HEK293 (cell line): ENCODE data around the gene WNT4.

Source experiments
- BCL11A ChIP-seq: fragments of 450-650 bp; formaldehyde crosslinking; IDR thresholded peaks from 2 replicates; pipeline ENCODE4 v1.5.1; 2016; ENCODE audit warnings: low read depth, missing biosample characterization, missing genetic modification characterization
- ZFP41 ChIP-seq: fragments of 450-650 bp; formaldehyde crosslinking; IDR thresholded peaks from 2 replicates; pipeline ENCODE4 v1.5.1; 2016; ENCODE audit warnings: missing biosample characterization, missing genetic modification characterization, borderline replicate concordance
- ZNF114 ChIP-seq: fragments of 450-650 bp; formaldehyde crosslinking; IDR thresholded peaks from 2 replicates; pipeline ENCODE4 v1.5.0; 2017; ENCODE audit warnings: missing biosample characterization, missing genetic modification characterization
- ZNF175 ChIP-seq: fragments of 450-650 bp; formaldehyde crosslinking; IDR thresholded peaks from 2 replicates; pipeline ENCODE4 v1.5.1; 2016; ENCODE audit warnings: missing biosample characterization, missing genetic modification characterization
- ZNF202 ChIP-seq: fragments of 450-650 bp; formaldehyde crosslinking; IDR thresholded peaks from 2 replicates; pipeline ENCODE4 v1.5.1; 2016; ENCODE audit warnings: missing biosample characterization, missing genetic modification characterization, borderline replicate concordance
- ZNF221 ChIP-seq: fragments of 450-650 bp; formaldehyde crosslinking; IDR thresholded peaks from 2 replicates; pipeline ENCODE4 v1.5.1; 2017; ENCODE audit warnings: missing biosample characterization, missing genetic modification characterization, borderline replicate concordance
- ZNF248 ChIP-seq: fragments of 450-650 bp; formaldehyde crosslinking; IDR thresholded peaks from 2 replicates; pipeline ENCODE4 v1.5.1; 2017; ENCODE audit warnings: missing biosample characterization, missing genetic modification characterization
- ZNF350 ChIP-seq: fragments of 450-650 bp; formaldehyde crosslinking; IDR thresholded peaks from 2 replicates; pipeline ENCODE4 v1.5.0; 2017; ENCODE audit warnings: missing biosample characterization, mild to moderate bottlenecking, missing genetic modification characterization
- ZNF433 ChIP-seq: fragments of 450-650 bp; formaldehyde crosslinking; IDR thresholded peaks from 2 replicates; pipeline ENCODE4 v1.5.1; 2016; ENCODE audit warnings: missing biosample characterization, missing genetic modification characterization, low read depth
- ZNF530 ChIP-seq: fragments of 450-650 bp; formaldehyde crosslinking; IDR thresholded peaks from 2 replicates; pipeline ENCODE4 v1.5.1; 2016; ENCODE audit warnings: low read depth, missing biosample characterization, missing genetic modification characterization
- TF ChIP-seq, protein P1 (sequence below): fragments of 450-650 bp; formaldehyde crosslinking; IDR thresholded peaks from 2 replicates; pipeline ENCODE4 v1.5.1; 2016; ENCODE audit warnings: missing biosample characterization, missing genetic modification characterization
- TF ChIP-seq, protein P2 (sequence below): fragments of 450-650 bp; formaldehyde crosslinking; IDR thresholded peaks from 2 replicates; pipeline ENCODE4 v1.5.1; 2016; ENCODE audit warnings: missing biosample characterization, missing genetic modification characterization, borderline replicate concordance
- TF ChIP-seq, protein P3 (sequence below): fragments of 450-650 bp; formaldehyde crosslinking; IDR thresholded peaks from 2 replicates; pipeline ENCODE4 v1.5.1; 2016; ENCODE audit warnings: missing biosample characterization, missing genetic modification characterization, low read depth
- TF ChIP-seq, protein P4 (sequence below): fragments of 450-650 bp; formaldehyde crosslinking; IDR thresholded peaks from 2 replicates; pipeline ENCODE4 v1.5.1; 2016; ENCODE audit warnings: missing biosample characterization, missing genetic modification characterization

DNA sequence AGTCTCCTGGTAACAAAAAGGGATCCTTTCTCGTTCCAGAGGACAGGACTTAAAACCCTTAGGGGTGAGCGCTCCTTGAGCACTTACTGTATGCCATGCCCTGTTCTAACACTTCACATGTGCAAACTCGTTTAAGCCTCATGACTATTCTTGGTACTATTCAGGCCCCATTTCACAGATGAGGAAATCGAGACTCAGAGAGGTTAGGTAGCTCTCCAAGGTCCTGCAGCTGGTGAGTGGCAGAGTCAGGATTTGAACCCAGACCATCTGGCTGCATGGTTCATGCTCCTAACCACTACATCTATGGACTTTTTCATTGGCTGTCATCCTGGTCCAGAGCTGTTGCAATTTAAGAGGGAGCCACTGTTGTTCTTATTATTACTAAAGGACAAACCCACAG lies 46.7 kb upstream of the WNT4 start:
- TF ChIP-seq ZNF202 (tag by site-specific recombination), result no peak
- TF ChIP-seq, protein P1, sequence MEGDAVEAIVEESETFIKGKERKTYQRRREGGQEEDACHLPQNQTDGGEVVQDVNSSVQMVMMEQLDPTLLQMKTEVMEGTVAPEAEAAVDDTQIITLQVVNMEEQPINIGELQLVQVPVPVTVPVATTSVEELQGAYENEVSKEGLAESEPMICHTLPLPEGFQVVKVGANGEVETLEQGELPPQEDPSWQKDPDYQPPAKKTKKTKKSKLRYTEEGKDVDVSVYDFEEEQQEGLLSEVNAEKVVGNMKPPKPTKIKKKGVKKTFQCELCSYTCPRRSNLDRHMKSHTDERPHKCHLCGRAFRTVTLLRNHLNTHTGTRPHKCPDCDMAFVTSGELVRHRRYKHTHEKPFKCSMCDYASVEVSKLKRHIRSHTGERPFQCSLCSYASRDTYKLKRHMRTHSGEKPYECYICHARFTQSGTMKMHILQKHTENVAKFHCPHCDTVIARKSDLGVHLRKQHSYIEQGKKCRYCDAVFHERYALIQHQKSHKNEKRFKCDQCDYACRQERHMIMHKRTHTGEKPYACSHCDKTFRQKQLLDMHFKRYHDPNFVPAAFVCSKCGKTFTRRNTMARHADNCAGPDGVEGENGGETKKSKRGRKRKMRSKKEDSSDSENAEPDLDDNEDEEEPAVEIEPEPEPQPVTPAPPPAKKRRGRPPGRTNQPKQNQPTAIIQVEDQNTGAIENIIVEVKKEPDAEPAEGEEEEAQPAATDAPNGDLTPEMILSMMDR (tag by site-specific recombination), result no peak
- TF ChIP-seq ZFP41 (tag by site-specific recombination), result no peak
- TF ChIP-seq ZNF433 (tag by site-specific recombination), result no peak
- TF ChIP-seq, protein P2, sequence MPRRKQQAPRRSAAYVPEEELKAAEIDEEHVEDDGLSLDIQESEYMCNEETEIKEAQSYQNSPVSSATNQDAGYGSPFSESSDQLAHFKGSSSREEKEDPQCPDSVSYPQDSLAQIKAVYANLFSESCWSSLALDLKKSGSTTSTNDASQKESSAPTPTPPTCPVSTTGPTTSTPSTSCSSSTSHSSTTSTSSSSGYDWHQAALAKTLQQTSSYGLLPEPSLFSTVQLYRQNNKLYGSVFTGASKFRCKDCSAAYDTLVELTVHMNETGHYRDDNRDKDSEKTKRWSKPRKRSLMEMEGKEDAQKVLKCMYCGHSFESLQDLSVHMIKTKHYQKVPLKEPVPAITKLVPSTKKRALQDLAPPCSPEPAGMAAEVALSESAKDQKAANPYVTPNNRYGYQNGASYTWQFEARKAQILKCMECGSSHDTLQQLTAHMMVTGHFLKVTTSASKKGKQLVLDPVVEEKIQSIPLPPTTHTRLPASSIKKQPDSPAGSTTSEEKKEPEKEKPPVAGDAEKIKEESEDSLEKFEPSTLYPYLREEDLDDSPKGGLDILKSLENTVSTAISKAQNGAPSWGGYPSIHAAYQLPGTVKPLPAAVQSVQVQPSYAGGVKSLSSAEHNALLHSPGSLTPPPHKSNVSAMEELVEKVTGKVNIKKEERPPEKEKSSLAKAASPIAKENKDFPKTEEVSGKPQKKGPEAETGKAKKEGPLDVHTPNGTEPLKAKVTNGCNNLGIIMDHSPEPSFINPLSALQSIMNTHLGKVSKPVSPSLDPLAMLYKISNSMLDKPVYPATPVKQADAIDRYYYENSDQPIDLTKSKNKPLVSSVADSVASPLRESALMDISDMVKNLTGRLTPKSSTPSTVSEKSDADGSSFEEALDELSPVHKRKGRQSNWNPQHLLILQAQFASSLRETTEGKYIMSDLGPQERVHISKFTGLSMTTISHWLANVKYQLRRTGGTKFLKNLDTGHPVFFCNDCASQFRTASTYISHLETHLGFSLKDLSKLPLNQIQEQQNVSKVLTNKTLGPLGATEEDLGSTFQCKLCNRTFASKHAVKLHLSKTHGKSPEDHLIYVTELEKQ (tag by site-specific recombination), result no peak
- no peak for TF ChIP-seq ZNF114 (tag by site-specific recombination)
- TF ChIP-seq ZNF175, result no peak
- TF ChIP-seq BCL11A (tag by site-specific recombination), result no peak
- TF ChIP-seq ZNF221 (tag by site-specific recombination), result no peak
- TF ChIP-seq ZNF248 (tag by site-specific recombination), result no peak
- no peak for TF ChIP-seq ZNF350 (tag by site-specific recombination)
- TF ChIP-seq ZNF530 (tag by site-specific recombination), result no peak
- TF ChIP-seq, protein P3, sequence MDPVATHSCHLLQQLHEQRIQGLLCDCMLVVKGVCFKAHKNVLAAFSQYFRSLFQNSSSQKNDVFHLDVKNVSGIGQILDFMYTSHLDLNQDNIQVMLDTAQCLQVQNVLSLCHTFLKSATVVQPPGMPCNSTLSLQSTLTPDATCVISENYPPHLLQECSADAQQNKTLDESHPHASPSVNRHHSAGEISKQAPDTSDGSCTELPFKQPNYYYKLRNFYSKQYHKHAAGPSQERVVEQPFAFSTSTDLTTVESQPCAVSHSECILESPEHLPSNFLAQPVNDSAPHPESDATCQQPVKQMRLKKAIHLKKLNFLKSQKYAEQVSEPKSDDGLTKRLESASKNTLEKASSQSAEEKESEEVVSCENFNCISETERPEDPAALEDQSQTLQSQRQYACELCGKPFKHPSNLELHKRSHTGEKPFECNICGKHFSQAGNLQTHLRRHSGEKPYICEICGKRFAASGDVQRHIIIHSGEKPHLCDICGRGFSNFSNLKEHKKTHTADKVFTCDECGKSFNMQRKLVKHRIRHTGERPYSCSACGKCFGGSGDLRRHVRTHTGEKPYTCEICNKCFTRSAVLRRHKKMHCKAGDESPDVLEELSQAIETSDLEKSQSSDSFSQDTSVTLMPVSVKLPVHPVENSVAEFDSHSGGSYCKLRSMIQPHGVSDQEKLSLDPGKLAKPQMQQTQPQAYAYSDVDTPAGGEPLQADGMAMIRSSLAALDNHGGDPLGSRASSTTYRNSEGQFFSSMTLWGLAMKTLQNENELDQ (tag by site-specific recombination), result no peak
- TF ChIP-seq, protein P4, sequence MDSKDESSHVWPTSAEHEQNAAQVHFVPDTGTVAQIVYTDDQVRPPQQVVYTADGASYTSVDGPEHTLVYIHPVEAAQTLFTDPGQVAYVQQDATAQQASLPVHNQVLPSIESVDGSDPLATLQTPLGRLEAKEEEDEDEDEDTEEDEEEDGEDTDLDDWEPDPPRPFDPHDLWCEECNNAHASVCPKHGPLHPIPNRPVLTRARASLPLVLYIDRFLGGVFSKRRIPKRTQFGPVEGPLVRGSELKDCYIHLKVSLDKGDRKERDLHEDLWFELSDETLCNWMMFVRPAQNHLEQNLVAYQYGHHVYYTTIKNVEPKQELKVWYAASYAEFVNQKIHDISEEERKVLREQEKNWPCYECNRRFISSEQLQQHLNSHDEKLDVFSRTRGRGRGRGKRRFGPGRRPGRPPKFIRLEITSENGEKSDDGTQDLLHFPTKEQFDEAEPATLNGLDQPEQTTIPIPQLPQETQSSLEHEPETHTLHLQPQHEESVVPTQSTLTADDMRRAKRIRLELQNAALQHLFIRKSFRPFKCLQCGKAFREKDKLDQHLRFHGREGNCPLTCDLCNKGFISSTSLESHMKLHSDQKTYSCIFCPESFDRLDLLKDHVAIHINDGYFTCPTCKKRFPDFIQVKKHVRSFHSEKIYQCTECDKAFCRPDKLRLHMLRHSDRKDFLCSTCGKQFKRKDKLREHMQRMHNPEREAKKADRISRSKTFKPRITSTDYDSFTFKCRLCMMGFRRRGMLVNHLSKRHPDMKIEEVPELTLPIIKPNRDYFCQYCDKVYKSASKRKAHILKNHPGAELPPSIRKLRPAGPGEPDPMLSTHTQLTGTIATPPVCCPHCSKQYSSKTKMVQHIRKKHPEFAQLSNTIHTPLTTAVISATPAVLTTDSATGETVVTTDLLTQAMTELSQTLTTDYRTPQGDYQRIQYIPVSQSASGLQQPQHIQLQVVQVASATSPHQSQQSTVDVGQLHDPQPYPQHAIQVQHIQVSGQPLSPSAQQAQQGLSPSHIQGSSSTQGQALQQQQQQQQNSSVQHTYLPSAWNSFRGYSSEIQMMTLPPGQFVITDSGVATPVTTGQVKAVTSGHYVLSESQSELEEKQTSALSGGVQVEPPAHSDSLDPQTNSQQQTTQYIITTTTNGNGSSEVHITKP, result no peak
